Caco-2 (cell line): Measurements from ENCODE around the gene RPS6KC1. TPM values are rescaled to one million over a fixed set of nuclear protein-coding genes. Genes with fewer than 3 reads are reported as not detected.

Experiments
- BruUV-seq: library from RNA; stranded (reverse); fragments of 400-500 nt; replicated peaks from 2 replicates; lab custom pipeline; 2021; lab: Mats Ljungman, UMichigan
- CTCF ChIA-PET: fragments of 300-600 bp; sonication (Branson Sonifier 250); formaldehyde crosslinking; loops from one replicate; lab custom pipeline; 2022; ENCODE audit warnings: antibody characterized with exemption; lab: Charles Lee
- POLR2A ChIA-PET: fragments of 300-600 bp; sonication (Branson Sonifier 250); formaldehyde crosslinking; loops from one replicate; lab custom pipeline; 2022; ENCODE audit warnings: antibody characterized with exemption; lab: Charles Lee
- DNase-seq, 2 experiments: peaks; one replicate each; pipeline versions ENCODE4 v3.0.0 to v3.0.0-alpha.2; 2020 to 2022
- H3K27me3 ChIP-seq: replicated peaks from 2 replicates; pipeline ENCODE4 v1.6.0; 2011; ENCODE audit warnings: low read length; ENCODE audit not compliant: control insufficient read depth, insufficient read depth
- H3K36me3 ChIP-seq: 2 replicates; pipeline ENCODE4 v1.5.1; 2011; ENCODE audit warnings: low read length; ENCODE audit not compliant: control insufficient read depth, insufficient read depth
- H3K4me1 ChIP-seq: fragments of 250-450 bp; sonication (Bioruptor Pico); 2 replicates; pipeline ENCODE4 v1.5.1; 2020; ENCODE audit warnings: mild to moderate bottlenecking
- H3K4me3 ChIP-seq: 2 replicates; pipeline ENCODE4 v1.5.1; 2011; ENCODE audit warnings: low read depth, mild to moderate bottlenecking, control low read depth, low read length
- H3K9me3 ChIP-seq: fragments of 250-450 bp; sonication (Bioruptor Pico); 2 replicates; pipeline ENCODE4 v1.5.1; 2020; ENCODE audit warnings: mild to moderate bottlenecking, moderate library complexity
- H3K27ac Mint-ChIP-seq: one replicate; pipeline ENCODE4 v1.8.0; 2022; ENCODE audit warnings: mixed read lengths; ENCODE audit not compliant: unreplicated experiment
- H3K27me3 Mint-ChIP-seq: one replicate; pipeline ENCODE4 v1.8.0; 2022; ENCODE audit warnings: mixed read lengths; ENCODE audit not compliant: insufficient read depth, unreplicated experiment
- H3K36me3 Mint-ChIP-seq: one replicate; pipeline ENCODE4 v1.8.0; 2022; ENCODE audit warnings: mild to moderate bottlenecking, mixed read lengths; ENCODE audit not compliant: insufficient read depth, unreplicated experiment
- H3K4me1 Mint-ChIP-seq: one replicate; pipeline ENCODE4 v1.8.0; 2022; ENCODE audit warnings: low read depth, mixed read lengths; ENCODE audit not compliant: unreplicated experiment
- H3K4me3 Mint-ChIP-seq: one replicate; pipeline ENCODE4 v1.8.0; 2022; ENCODE audit warnings: mild to moderate bottlenecking, moderate library complexity, mixed read lengths; ENCODE audit not compliant: unreplicated experiment
- H3K9me3 Mint-ChIP-seq: one replicate; pipeline ENCODE4 v1.8.0; 2022; ENCODE audit warnings: mixed read lengths; ENCODE audit not compliant: unreplicated experiment
- intact Hi-C: fragments of 100-400 bp; cut with micrococcal nuclease; formaldehyde crosslinking; loops from one replicate; pipeline ENCODE4 v1.10.0; 2022; ENCODE audit not compliant: unreplicated experiment
- total RNA-seq: library from RNA; stranded (reverse); gene quantifications from 2 replicates; pipeline ENCODE4 v1.2.3, GENCODE V29; 2022
- TF ChIP-seq, protein P1 (sequence below), 2 experiments: fragments of 200-600 bp in 1 of 2; IDR thresholded peaks; 1 replicate in 1 of 2; 2 replicates in 1 of 2; pipeline versions ENCODE4 v1.5.1 to v1.8.0; 2011 to 2022; ENCODE audit warnings: antibody characterized with exemption in 1 of 2, control low read depth in 1 of 2, inconsistent platforms in 1 of 2, low read depth in 1 of 2, low read length in 1 of 2, mild to moderate bottlenecking in 1 of 2, moderate library complexity in 1 of 2; ENCODE audit not compliant: insufficient read depth in 1 of 2, severe bottlenecking in 1 of 2, unreplicated experiment in 1 of 2

The RPS6KC1 gene
- total RNA-seq, 1 experiment from 2014 or later = 16.4 TPM

DNA sequence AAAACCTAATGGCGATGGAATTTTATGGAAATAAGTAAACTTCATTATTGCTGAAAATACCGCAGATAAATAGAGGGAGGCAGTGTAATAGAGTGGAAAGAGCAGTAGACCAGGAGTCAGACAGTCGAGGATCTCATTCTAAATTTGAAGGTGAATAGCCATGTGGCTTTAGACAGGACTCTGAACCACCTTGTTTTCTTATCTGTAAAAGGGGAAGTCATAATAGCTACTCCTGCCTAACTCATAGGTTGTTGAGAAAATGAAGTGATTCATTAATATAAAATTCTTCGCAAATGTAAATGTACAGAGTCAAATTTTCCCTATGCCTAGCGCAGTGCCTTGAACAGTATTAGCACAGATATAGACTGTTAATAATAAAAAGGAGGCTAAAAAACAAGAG, 14.8 kb downstream of the RPS6KC1 start:
- BruUV-seq = no TSS peak
- POLR2A ChIA-PET = no interaction called here
- Histone ChIP-seq H3K36me3 (no peaks in the 10 kb centered on the region), H3K9me3 (no peaks in the 10 kb centered on the region), H3K4me3 (no peak overlapping the region), H3K4me1 (0 out of 2 replicates have a peak, but pooled peaks cover 2% of the 10 kb centered on the region), H3K27me3 (no peaks in the 10 kb centered on the region)
- Mint-ChIP-seq H3K27ac (no peak overlapping the region), H3K9me3 (no peaks in the 10 kb centered on the region), H3K36me3 (no peaks in the 10 kb centered on the region), H3K4me3 (no peak overlapping the region), H3K4me1 (peaks cover 7% of the 10 kb centered on the region), H3K27me3 (no peaks in the 10 kb centered on the region)
- TF ChIP-seq, protein P1, sequence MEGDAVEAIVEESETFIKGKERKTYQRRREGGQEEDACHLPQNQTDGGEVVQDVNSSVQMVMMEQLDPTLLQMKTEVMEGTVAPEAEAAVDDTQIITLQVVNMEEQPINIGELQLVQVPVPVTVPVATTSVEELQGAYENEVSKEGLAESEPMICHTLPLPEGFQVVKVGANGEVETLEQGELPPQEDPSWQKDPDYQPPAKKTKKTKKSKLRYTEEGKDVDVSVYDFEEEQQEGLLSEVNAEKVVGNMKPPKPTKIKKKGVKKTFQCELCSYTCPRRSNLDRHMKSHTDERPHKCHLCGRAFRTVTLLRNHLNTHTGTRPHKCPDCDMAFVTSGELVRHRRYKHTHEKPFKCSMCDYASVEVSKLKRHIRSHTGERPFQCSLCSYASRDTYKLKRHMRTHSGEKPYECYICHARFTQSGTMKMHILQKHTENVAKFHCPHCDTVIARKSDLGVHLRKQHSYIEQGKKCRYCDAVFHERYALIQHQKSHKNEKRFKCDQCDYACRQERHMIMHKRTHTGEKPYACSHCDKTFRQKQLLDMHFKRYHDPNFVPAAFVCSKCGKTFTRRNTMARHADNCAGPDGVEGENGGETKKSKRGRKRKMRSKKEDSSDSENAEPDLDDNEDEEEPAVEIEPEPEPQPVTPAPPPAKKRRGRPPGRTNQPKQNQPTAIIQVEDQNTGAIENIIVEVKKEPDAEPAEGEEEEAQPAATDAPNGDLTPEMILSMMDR (IDR thresholded peaks at IDR 0.05; ENCODE audit: insufficient read depth in 1 of 2, low read depth in 1 of 2, low read length in 1 of 2, severe bottlenecking in 1 of 2, unreplicated experiment in 1 of 2) = no peak
- intact Hi-C loops = no loop called here
- CTCF ChIA-PET = interaction anchor here (0.6 kb wide), 1 partner anchor 194 kb away, joined by 5 read pairs; no protein-coding TSS in a partner anchor
- no peak for DNase-seq

DNA sequence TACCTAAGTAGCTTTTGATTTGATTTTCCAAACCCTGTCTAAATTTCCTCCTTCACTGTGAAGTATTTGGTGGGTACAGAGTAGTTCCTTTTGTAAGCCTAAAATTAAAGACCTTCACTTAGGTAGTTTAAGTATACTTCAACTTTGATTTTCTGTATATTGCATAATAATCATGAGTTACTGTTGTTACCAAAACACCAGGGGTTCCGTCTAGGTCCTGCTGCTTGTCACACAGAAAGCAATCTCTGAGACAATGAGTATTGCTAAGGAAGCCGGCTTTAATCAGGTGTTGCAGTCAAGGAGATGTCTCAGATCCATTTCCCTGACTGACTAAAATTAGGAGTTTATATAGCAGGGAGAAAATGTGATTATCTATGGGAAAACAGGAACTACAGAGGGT, 15.3 kb downstream of the RPS6KC1 start:
- intact Hi-C loops = no loop called here
- Histone ChIP-seq H3K27me3 (no peaks in the 10 kb centered on the region), H3K36me3 (no peaks in the 10 kb centered on the region), H3K9me3 (no peaks in the 10 kb centered on the region), H3K4me3 (no peak overlapping the region), H3K4me1 (0 out of 2 replicates have a peak, but pooled peaks cover 2% of the 10 kb centered on the region)
- no peak for DNase-seq
- H3K4me1 Mint-ChIP-seq = peaks cover 7% of the 10 kb centered on the region
- BruUV-seq = no TSS peak
- H3K9me3 Mint-ChIP-seq = no peaks in the 10 kb centered on the region
- H3K27me3 Mint-ChIP-seq = no peaks in the 10 kb centered on the region
- no peaks in the 10 kb centered on the region for H3K36me3 Mint-ChIP-seq
- H3K27ac Mint-ChIP-seq = no peak overlapping the region
- H3K4me3 Mint-ChIP-seq = no peak overlapping the region
- ChIA-PET POLR2A (no interaction called here), CTCF (no interaction called here)
- TF ChIP-seq, protein P1 (IDR thresholded peaks at IDR 0.05; ENCODE audit: insufficient read depth in 1 of 2, low read depth in 1 of 2, low read length in 1 of 2, severe bottlenecking in 1 of 2, unreplicated experiment in 1 of 2) = no peak

DNA sequence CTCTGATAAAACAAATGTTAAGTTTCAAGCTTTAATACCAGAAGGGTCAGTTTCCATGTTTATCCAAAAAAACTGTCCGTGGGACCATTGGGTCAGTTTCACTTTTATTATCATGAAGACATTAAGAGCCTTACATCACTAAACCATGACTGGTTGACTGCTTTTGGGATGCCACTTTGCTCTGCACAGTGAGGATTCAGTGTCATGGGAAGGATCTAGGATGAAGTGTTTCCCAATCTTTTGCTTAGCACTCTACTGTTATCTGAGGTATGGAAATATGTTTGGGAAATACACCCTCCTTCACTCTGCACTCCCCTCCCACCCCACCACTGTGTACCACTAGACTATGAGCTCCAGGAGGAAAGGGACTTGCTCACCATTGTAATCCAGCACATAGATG, 16.3 kb downstream of the RPS6KC1 start:
- peaks cover 7% of the 10 kb centered on the region for H3K4me1 Mint-ChIP-seq
- no peaks in the 10 kb centered on the region for H3K36me3 ChIP-seq
- ChIA-PET CTCF (no interaction called here), POLR2A (no interaction called here)
- intact Hi-C loops = no loop called here
- no peak overlapping the region for H3K4me3 Mint-ChIP-seq
- H3K4me3 ChIP-seq = no peak overlapping the region
- H3K27ac Mint-ChIP-seq = no peak overlapping the region
- TF ChIP-seq, protein P1 (IDR thresholded peaks at IDR 0.05; ENCODE audit: insufficient read depth in 1 of 2, low read depth in 1 of 2, low read length in 1 of 2, severe bottlenecking in 1 of 2, unreplicated experiment in 1 of 2) = no peak
- no peaks in the 10 kb centered on the region for H3K27me3 ChIP-seq
- no peaks in the 10 kb centered on the region for H3K27me3 Mint-ChIP-seq
- no peak for DNase-seq
- no peaks in the 10 kb centered on the region for H3K9me3 ChIP-seq
- no peaks in the 10 kb centered on the region for H3K9me3 Mint-ChIP-seq
- no peaks in the 10 kb centered on the region for H3K36me3 Mint-ChIP-seq
- no TSS peak for BruUV-seq
- H3K4me1 ChIP-seq = 0 out of 2 replicates have a peak, but pooled peaks cover 2% of the 10 kb centered on the region
